GM23338 (cell line): Measurements from ENCODE around the gene ZDHHC8.

Source experiments
- CREB1 ChIP-seq: fragments of 250-450 bp; sonication (Bioruptor Pico); IDR thresholded peaks from 2 replicates; pipeline ENCODE4 v1.5.0; 2020; ENCODE audit warnings: low read depth, mild to moderate bottlenecking, moderate library complexity
- CTCF ChIP-seq, 2 experiments: fragments of 200-600 bp in 1 of 2; sonication (generic) in 1 of 2; conservative IDR thresholded peaks; 2 replicates each; pipeline versions ENCODE4 v1.5.1 to v1.6.1; 2016 to 2017; ENCODE audit warnings: antibody characterized with exemption in 2 of 2, low read depth in 2 of 2, mild to moderate bottlenecking in 2 of 2, moderate library complexity in 1 of 2
- ETS1 ChIP-seq: IDR thresholded peaks from 2 replicates; pipeline ENCODE4 v1.6.1; 2016; ENCODE audit warnings: antibody characterized with exemption
- EZH2 ChIP-seq: fragments of 200-600 bp; sonication (generic); IDR thresholded peaks from one replicate; pipeline ENCODE4 v1.8.0; 2017; ENCODE audit warnings: antibody characterized with exemption, mild to moderate bottlenecking, low read depth; ENCODE audit not compliant: unreplicated experiment
- EZH2phosphoT487 ChIP-seq: fragments of 200-600 bp; sonication (generic); IDR thresholded peaks from one replicate; pipeline ENCODE4 v1.8.1; 2018; ENCODE audit warnings: antibody characterized with exemption; ENCODE audit not compliant: unreplicated experiment
- JUNB ChIP-seq: IDR thresholded peaks from one replicate; pipeline ENCODE4 v1.6.1; 2016; ENCODE audit warnings: antibody characterized with exemption; ENCODE audit not compliant: unreplicated experiment
- NANOG ChIP-seq: IDR thresholded peaks from 2 replicates; pipeline ENCODE4 v1.6.1; 2016; ENCODE audit warnings: antibody characterized with exemption, borderline replicate concordance
- POLR2AphosphoS5 ChIP-seq: IDR thresholded peaks from 2 replicates; pipeline ENCODE4 v1.6.1; 2016; ENCODE audit warnings: antibody characterized with exemption, low read depth
- REST ChIP-seq: IDR thresholded peaks from one replicate; pipeline ENCODE4 v1.6.1; 2018; ENCODE audit warnings: antibody characterized with exemption; ENCODE audit not compliant: unreplicated experiment
- STAT1 ChIP-seq: IDR thresholded peaks from one replicate; pipeline ENCODE4 v1.6.1; 2016; ENCODE audit warnings: antibody characterized with exemption; ENCODE audit not compliant: unreplicated experiment
- ZNF331 ChIP-seq: fragments of 250-450 bp; sonication (Bioruptor Pico); IDR thresholded peaks from 2 replicates; pipeline ENCODE4 v1.5.0; 2020; ENCODE audit warnings: low read depth, mild to moderate bottlenecking, moderate library complexity
- ZNF462 ChIP-seq: fragments of 250-450 bp; sonication (Bioruptor Pico); IDR thresholded peaks from 2 replicates; pipeline ENCODE4 v1.5.0; 2020; ENCODE audit warnings: mild to moderate bottlenecking, moderate library complexity

GRCh38 chr22:20136603-20136873, 4.9 kb downstream of the ZDHHC8 start:
- TF ChIP-seq REST (no peak), CTCF (conservative IDR thresholded peaks at IDR 0.05; ENCODE audit: low read depth in 2 of 2) (no peak), EZH2 (no peak), POLR2AphosphoS5 (no peak), STAT1 (no peak), EZH2phosphoT487 (no peak), CREB1 (CRISPR knock-in tag) (no peak), ZNF331 (CRISPR knock-in tag) (no peak), NANOG (no peak), ZNF462 (CRISPR knock-in tag) (no peak), ETS1 (no peak), JUNB (no peak)
